ENCODE results near the gene CCDC60. TPM values are rescaled to one million over a fixed set of nuclear protein-coding genes. Genes with fewer than 3 reads are reported as not detected.

Gene CCDC60
- total RNA-seq, 1 experiment from 2014 or later, result not detected

DNA sequence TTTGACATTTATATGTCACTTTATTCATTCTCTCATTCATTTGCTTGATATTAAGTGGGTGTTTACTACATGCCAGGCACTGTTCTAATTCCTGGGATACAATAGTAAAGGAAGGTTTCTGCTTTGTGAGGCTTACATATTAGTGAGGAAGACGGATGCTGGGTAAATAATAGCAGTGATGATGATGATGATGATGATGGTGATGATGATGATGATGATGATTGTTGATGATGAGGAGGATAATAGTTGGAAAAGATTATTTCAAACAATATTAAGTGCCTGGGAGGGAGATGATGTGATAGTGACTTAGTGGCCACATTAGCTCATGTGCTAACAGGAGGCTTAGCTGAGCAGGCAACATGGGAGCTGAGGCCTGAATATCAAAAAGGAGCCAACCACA lies 239.7 kb downstream of the CCDC60 start:
- POLR2A ChIA-PET (ENCODE audit: low non-redundant PET), result no interaction called here
- no peaks in the 10 kb centered on the region for H3K4me1 ChIP-seq (ENCODE audit: insufficient read depth, low read length, poor library complexity, severe bottlenecking)
- H3K4me3 ChIP-seq (ENCODE audit: low read depth, low read length, poor library complexity, severe bottlenecking), result no peak overlapping the region
- DNase-seq (ENCODE audit: low spot score), result no peak
- intact Hi-C loops (cut with micrococcal nuclease; ENCODE audit: unreplicated experiment), result no loop called here
- CTCF ChIA-PET, result no interaction called here
- no peaks in the 10 kb centered on the region for H3K36me3 ChIP-seq (ENCODE audit: insufficient read depth, low read length, poor library complexity, severe bottlenecking)
- TF ChIP-seq, protein P1, sequence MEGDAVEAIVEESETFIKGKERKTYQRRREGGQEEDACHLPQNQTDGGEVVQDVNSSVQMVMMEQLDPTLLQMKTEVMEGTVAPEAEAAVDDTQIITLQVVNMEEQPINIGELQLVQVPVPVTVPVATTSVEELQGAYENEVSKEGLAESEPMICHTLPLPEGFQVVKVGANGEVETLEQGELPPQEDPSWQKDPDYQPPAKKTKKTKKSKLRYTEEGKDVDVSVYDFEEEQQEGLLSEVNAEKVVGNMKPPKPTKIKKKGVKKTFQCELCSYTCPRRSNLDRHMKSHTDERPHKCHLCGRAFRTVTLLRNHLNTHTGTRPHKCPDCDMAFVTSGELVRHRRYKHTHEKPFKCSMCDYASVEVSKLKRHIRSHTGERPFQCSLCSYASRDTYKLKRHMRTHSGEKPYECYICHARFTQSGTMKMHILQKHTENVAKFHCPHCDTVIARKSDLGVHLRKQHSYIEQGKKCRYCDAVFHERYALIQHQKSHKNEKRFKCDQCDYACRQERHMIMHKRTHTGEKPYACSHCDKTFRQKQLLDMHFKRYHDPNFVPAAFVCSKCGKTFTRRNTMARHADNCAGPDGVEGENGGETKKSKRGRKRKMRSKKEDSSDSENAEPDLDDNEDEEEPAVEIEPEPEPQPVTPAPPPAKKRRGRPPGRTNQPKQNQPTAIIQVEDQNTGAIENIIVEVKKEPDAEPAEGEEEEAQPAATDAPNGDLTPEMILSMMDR (conservative IDR thresholded peaks at IDR 0.05; ENCODE audit: low read depth, low read length), result no peak
- TF ChIP-seq EZH2 (IDR thresholded peaks at IDR 0.05; ENCODE audit: borderline replicate concordance, low read depth, low read length, poor library complexity, severe bottlenecking), result no peak
- BruUV-seq (replicated peaks), result no TSS peak
- H3K27me3 ChIP-seq (replicated peaks; ENCODE audit: insufficient read depth, low read depth, low read length, poor library complexity), result no peaks in the 10 kb centered on the region
- H3K27ac ChIP-seq (ENCODE audit: low read depth, low read length, poor library complexity, severe bottlenecking), result no peak overlapping the region
- H3K9me3 ChIP-seq (ENCODE audit: low read depth, low read length, poor library complexity, severe bottlenecking), result no peaks in the 10 kb centered on the region

DNA sequence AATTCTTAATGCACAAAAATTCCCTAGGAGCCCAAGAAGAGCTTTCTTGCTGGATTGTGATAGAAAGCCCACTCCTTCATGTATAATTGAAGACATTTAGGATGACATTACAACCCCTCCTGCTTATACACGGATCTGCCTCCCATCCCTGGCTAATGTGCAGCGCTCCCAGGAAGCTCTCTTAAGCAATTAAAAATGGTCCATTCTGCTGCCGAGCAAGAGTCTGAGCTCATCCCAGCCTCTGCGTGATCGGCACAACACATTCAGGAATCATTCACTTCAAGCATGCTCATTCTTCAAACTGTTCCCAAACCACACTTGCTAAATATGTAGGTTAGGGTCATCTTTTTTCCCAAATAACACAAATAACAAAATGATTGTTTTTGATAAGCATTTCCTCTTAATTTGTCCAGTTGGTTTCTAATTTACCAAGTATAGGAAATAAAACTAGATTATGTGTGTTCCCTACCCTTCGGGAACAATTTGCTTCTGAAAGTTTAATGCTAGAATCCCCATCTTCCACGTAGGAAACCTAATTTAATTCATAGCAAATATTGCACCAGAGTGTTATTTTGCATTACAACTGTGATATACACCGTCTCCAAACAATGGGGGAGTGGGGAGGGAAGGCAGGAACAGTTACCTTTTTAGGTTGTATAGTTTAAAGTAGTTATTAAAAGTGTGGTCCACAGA lies 241.7 kb downstream of the CCDC60 start:
- Histone ChIP-seq H3K4me1 (ENCODE audit: insufficient read depth, low read length, poor library complexity, severe bottlenecking) (no peaks in the 10 kb centered on the region), H3K27me3 (replicated peaks; ENCODE audit: insufficient read depth, low read depth, low read length, poor library complexity) (no peaks in the 10 kb centered on the region), H3K36me3 (ENCODE audit: insufficient read depth, low read length, poor library complexity, severe bottlenecking) (no peaks in the 10 kb centered on the region), H3K4me3 (ENCODE audit: low read depth, low read length, poor library complexity, severe bottlenecking) (no peak overlapping the region), H3K27ac (ENCODE audit: low read depth, low read length, poor library complexity, severe bottlenecking) (no peak overlapping the region), H3K9me3 (ENCODE audit: low read depth, low read length, poor library complexity, severe bottlenecking) (no peaks in the 10 kb centered on the region)
- intact Hi-C loops (cut with micrococcal nuclease; ENCODE audit: unreplicated experiment), result no loop called here
- BruUV-seq (replicated peaks), result no TSS peak
- ChIA-PET CTCF (no interaction called here), POLR2A (ENCODE audit: low non-redundant PET) (no interaction called here)
- no peak for DNase-seq (ENCODE audit: low spot score)
- TF ChIP-seq, protein P1 (conservative IDR thresholded peaks at IDR 0.05; ENCODE audit: low read depth, low read length), result no peak
- no peak for TF ChIP-seq EZH2 (IDR thresholded peaks at IDR 0.05; ENCODE audit: borderline replicate concordance, low read depth, low read length, poor library complexity, severe bottlenecking)

DNA sequence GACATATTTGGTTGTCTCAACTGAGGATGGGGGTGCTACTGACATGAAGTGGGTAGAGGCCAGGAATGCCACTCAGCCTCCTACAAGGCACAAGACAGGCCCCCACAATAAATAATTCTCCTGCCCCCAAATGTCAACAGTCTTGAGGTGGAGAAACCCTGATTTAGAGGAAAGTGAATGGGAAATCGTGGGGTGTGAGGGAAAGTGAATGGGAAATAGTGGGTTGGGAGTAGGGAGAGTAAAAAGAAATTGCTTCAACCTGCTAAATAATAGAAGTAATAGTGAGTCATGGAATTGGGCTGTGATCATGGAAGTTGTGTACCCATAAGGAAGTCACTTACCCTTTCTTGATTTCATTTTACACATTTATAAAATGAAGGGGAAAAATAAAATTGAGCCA lies 242.4 kb downstream of the CCDC60 start:
- ChIA-PET CTCF (no interaction called here), POLR2A (ENCODE audit: low non-redundant PET) (no interaction called here)
- Histone ChIP-seq H3K9me3 (ENCODE audit: low read depth, low read length, poor library complexity, severe bottlenecking) (peaks cover 3% of the 10 kb centered on the region), H3K27ac (ENCODE audit: low read depth, low read length, poor library complexity, severe bottlenecking) (no peak overlapping the region), H3K27me3 (replicated peaks; ENCODE audit: insufficient read depth, low read depth, low read length, poor library complexity) (no peaks in the 10 kb centered on the region), H3K36me3 (ENCODE audit: insufficient read depth, low read length, poor library complexity, severe bottlenecking) (no peaks in the 10 kb centered on the region), H3K4me3 (ENCODE audit: low read depth, low read length, poor library complexity, severe bottlenecking) (no peak overlapping the region), H3K4me1 (ENCODE audit: insufficient read depth, low read length, poor library complexity, severe bottlenecking) (no peaks in the 10 kb centered on the region)
- no peak for DNase-seq (ENCODE audit: low spot score)
- BruUV-seq (replicated peaks), result no TSS peak
- no peak for TF ChIP-seq EZH2 (IDR thresholded peaks at IDR 0.05; ENCODE audit: borderline replicate concordance, low read depth, low read length, poor library complexity, severe bottlenecking)
- TF ChIP-seq, protein P1 (conservative IDR thresholded peaks at IDR 0.05; ENCODE audit: low read depth, low read length), result no peak
- intact Hi-C loops (cut with micrococcal nuclease; ENCODE audit: unreplicated experiment), result no loop called here

Data from A673 (cell line).